ENCODE results near the gene PCDHGA11.
"Not testable (repeated sequence)": the region's sequence is repeated elsewhere in the genome, so short reads cannot be mapped to it uniquely, and the experiment has no call there.

The PCDHGA11 gene

GRCh38 chr5:141417494-141418172 is 3.2 kb upstream of the PCDHGA11 start, which contains the start of gene PCDHGB7:
TSS of gene PCDHGB7 (plus strand) at chr5:141417677. CDS start at chr5:141417860, 183 bp downstream.
- TF ChIP-seq CTCF (IDR thresholded peaks at IDR 0.05; ENCODE audit: insufficient read depth, low read length, missing control alignments) = peak; percentile 71
- CTCF ChIA-PET = interaction anchor here (0.6 to 16.4 kb wide), 28 partner anchors 10 to 186 kb away, joined by 3 to 303 read pairs (median 4); partner anchors contain the start of genes PCDHGA1, PCDHGA12, PCDHGA5 and PCDHGA6
- DNase-seq (ENCODE audit: low read depth, low spot score) = not testable (repeated sequence)
- H3K4me3 ChIP-seq (ENCODE audit: low read depth, low read length) = peak within 1 kb of the TSS; percentile 54
- POLR2A ChIA-PET = interaction anchor here (1.0 kb wide), 2 partner anchors 140 to 146 kb away, joined by 4 read pairs; no protein-coding TSS in a partner anchor

DNA sequence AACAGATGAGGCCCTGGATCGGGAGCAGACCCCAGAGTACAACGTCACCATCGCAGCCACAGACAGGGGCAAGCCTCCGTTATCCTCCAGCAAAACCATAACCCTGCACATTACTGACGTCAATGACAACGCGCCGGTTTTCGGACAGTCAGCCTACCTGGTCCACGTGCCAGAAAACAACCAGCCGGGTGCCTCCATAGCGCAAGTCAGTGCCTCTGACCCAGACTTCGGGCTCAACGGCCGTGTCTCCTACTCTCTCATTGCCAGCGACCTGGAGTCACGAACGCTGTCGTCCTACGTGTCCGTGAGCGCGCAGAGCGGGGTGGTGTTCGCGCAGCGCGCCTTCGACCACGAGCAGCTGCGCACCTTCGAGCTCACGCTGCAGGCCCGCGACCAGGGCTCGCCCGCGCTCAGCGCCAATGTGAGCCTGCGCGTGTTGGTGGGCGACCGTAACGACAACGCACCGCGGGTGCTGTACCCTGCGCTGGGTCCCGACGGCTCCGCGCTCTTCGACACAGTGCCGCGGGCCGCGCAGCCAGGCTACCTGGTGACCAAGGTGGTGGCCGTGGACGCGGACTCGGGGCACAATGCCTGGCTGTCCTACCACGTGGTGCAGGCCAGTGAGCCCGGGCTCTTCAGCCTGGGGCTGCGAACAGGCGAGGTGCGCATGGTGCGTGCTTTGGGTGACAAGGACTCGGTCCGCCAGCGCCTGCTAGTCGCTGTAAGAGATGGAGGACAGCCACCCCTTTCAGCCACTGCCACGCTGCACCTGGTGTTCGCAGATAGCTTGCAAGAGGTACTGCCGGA is 1.6 kb upstream of the PCDHGA11 start:
- CTCF ChIA-PET = interaction anchor here (0.9 to 16.4 kb wide), 8 partner anchors 11 to 148 kb away, joined by 3 to 303 read pairs (median 120); partner anchors contain the start of genes PCDHGA12 and PCDHGB3
- no peak overlapping the region for H3K4me3 ChIP-seq (ENCODE audit: low read depth, low read length)
- no peak for TF ChIP-seq CTCF (IDR thresholded peaks at IDR 0.05; ENCODE audit: insufficient read depth, low read length, missing control alignments)
- POLR2A ChIA-PET = no interaction called here
- DNase-seq (ENCODE audit: low read depth, low spot score) = no peak

GRCh38 chr5:141421489-141421855 is 621 bp downstream of the PCDHGA11 start:
- ChIA-PET CTCF (interaction anchor here (0.9 to 16.4 kb wide), 30 partner anchors 9 to 150 kb away, joined by 3 to 303 read pairs (median 4); partner anchors contain the start of genes PCDHGA10, PCDHGA12, PCDHGA3 and PCDHGB3), POLR2A (interaction anchor here (0.9 to 1.8 kb wide), 3 partner anchors 102 to 136 kb away, joined by 3 to 10 read pairs (median 4); no protein-coding TSS in a partner anchor)
- DNase-seq (ENCODE audit: low read depth, low spot score) = no peak
- no peak for TF ChIP-seq CTCF (IDR thresholded peaks at IDR 0.05; ENCODE audit: insufficient read depth, low read length, missing control alignments)
- H3K4me3 ChIP-seq (ENCODE audit: low read depth, low read length) = peak overlapping the region; percentile 57

- no peak for DNase-seq (ENCODE audit: low read depth, low spot score)
- H3K4me3 ChIP-seq (ENCODE audit: low read depth, low read length) = no peak overlapping the region
- ChIA-PET CTCF (interaction anchor here (0.6 to 16.4 kb wide), 8 partner anchors 10 to 140 kb away, joined by 3 to 303 read pairs (median 28); partner anchors contain the start of genes PCDHGA10 and PCDHGC3), POLR2A (no interaction called here)
- no peak for TF ChIP-seq CTCF (IDR thresholded peaks at IDR 0.05; ENCODE audit: insufficient read depth, low read length, missing control alignments)
Observed at GRCh38 chr5:141422742-141423291, 2.0 kb downstream of the PCDHGA11 start.

GRCh38 chr5:141427783-141428426 is 7.1 kb downstream of the PCDHGA11 start:
- CTCF ChIA-PET = interaction anchor here (0.9 to 9.2 kb wide), 8 partner anchors 11 to 136 kb away, joined by 3 to 196 read pairs (median 7); partner anchors contain the start of genes PCDHGA10, PCDHGA11, PCDHGA7 and PCDHGB7
- POLR2A ChIA-PET = no interaction called here
- DNase-seq (ENCODE audit: low read depth, low spot score) = no peak
- H3K4me3 ChIP-seq (ENCODE audit: low read depth, low read length) = no peak overlapping the region
- no peak for TF ChIP-seq CTCF (IDR thresholded peaks at IDR 0.05; ENCODE audit: insufficient read depth, low read length, missing control alignments)

All from AG04449 (cell line).